Activated CD4-positive, alpha-beta T cell treated with anti-CD3 and anti-CD28 coated beads for 36 hours (primary cell): ENCODE results near the gene HIVEP3. TPM values are rescaled to one million over a fixed set of nuclear protein-coding genes. Genes with fewer than 3 reads are reported as not detected.
"Not testable (repeated sequence)": the region's sequence is repeated elsewhere in the genome, so short reads cannot be mapped to it uniquely, and the experiment has no call there.

Experiments used
- ATAC-seq: fragments of 200-7000 bp; cut with Tn5 transposase; one replicate; pipeline ENCODE4 v1.10.0; 2021; ENCODE audit warnings: mild to moderate bottlenecking, moderate library complexity
- CTCF ChIA-PET: fragments of 350-600 bp; sonication (Branson Sonifier 250); formaldehyde crosslinking; loops from one replicate; lab custom pipeline; 2021; ENCODE audit warnings: antibody characterized with exemption; lab: Charles Lee
- POLR2A ChIA-PET: fragments of 350-600 bp; sonication (Branson Sonifier 250); formaldehyde crosslinking; loops from one replicate; lab custom pipeline; 2021; ENCODE audit warnings: antibody characterized with exemption, inconsistent platforms; lab: Charles Lee
- DNase-seq: peaks from one replicate; pipeline ENCODE4 v3.0.0-alpha.2; 2020
- H3K27ac Mint-ChIP-seq: one replicate; pipeline ENCODE4 v1.8.0; 2021; ENCODE audit warnings: mixed read lengths
- H3K27me3 Mint-ChIP-seq: one replicate; pipeline ENCODE4 v1.8.0; 2021; ENCODE audit warnings: mixed read lengths
- H3K36me3 Mint-ChIP-seq: one replicate; pipeline ENCODE4 v1.8.0; 2021; ENCODE audit warnings: low read depth, mixed read lengths
- H3K4me1 Mint-ChIP-seq: one replicate; pipeline ENCODE4 v1.8.0; 2021; ENCODE audit warnings: mixed read lengths
- H3K4me3 Mint-ChIP-seq: one replicate; pipeline ENCODE4 v1.8.0; 2021; ENCODE audit warnings: mild to moderate bottlenecking, moderate library complexity, mixed read lengths
- H3K9me3 Mint-ChIP-seq: one replicate; pipeline ENCODE4 v1.8.0; 2021; ENCODE audit warnings: low read depth, mixed read lengths
- intact Hi-C, 2 experiments: fragments of 100-400 bp; cut with DNase I in 1 of 2; cut with micrococcal nuclease in 1 of 2; formaldehyde crosslinking; loops; one replicate each; pipeline versions ENCODE4 v1.14.2 to v1.15.1; 2022 to 2024; cut with DNase I, micrococcal nuclease
- total RNA-seq, 2 experiments: library from RNA; stranded (reverse); gene quantifications; one replicate each; pipeline ENCODE4 v1.2.3, GENCODE V29; 2021

Gene HIVEP3
- 10 to 100 TPM; 29.4 to 39.6 TPM for total RNA-seq

DNA sequence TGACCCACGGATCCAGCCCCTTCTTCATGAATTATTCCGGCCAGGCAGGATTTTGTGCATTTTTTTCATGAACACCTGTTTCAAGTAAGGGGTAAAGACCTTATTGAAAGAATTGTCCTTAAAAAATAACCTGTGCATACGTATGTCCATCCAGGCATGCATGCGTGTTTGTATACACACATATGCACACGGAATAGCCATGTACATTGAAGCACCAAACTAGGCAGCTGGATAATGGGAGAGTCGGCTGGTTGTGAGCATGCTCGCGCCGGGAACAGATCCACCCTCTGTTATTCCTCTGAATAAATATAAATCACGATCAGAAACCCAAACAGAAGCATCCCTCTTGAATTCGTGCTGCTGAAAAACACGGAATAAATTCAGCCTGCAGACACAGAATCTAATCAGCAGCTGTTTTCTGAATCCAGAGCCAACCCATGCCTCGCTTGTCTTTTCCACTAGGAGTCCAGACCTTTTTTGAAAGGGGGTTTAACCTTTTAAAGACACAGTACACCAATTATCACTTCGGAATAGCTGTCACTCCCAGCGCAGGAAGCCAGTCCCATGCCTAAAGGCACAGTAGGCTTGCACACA, at the start of gene HIVEP3:
HIVEP3 (minus strand) TSS at position 473 of the 594 bp plus-strand sequence.
- DNase-seq, result no peak

DNA sequence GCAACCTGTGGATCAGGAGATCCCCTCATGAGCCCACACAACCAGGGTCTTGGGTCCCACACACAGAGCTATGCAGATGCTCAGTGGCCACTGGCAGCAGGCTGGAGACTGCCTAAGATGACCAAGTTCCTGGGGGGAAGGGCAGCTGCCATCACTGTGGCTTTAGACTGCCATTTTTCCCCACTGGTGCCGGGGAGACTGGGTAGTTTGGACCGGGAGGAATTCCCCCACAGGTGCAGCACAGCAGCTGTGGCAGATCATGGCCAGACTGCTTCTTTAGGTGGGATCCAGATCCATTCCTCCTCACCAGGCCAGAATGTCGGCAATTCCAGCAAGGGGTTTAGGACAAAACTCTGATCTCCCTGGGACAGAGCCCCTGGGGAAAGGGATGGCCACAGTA, 45.7 kb upstream of the HIVEP3 start:
- H3K27me3 Mint-ChIP-seq, result no peaks in the 10 kb centered on the region
- H3K36me3 Mint-ChIP-seq, result peaks cover 4% of the 10 kb centered on the region
- no peak overlapping the region for H3K4me3 Mint-ChIP-seq
- no peak for DNase-seq
- H3K4me1 Mint-ChIP-seq, result no peaks in the 10 kb centered on the region
- H3K27ac Mint-ChIP-seq, result no peak overlapping the region
- CTCF ChIA-PET, result interaction anchor here (0.6 kb wide), 1 partner anchor 100 kb away, joined by 3 read pairs; no protein-coding TSS in a partner anchor
- H3K9me3 Mint-ChIP-seq, result peaks cover 5% of the 10 kb centered on the region
- POLR2A ChIA-PET, result no interaction called here
- ATAC-seq, result no peak
- intact Hi-C loops, result no loop called here

More for the DNA sequence above, at the start of gene HIVEP3:
- POLR2A ChIA-PET, result no interaction called here
- peak within 1 kb of the TSS; percentile 88 for H3K27ac Mint-ChIP-seq
- peaks cover 71% of the 10 kb centered on the region for H3K4me1 Mint-ChIP-seq
- intact Hi-C loops, result loop anchor here (2.0 to 5.0 kb wide), 4 partner anchors 30 to 281 kb away; no protein-coding TSS in a partner anchor
- H3K27me3 Mint-ChIP-seq, result no peaks in the 10 kb centered on the region
- H3K4me3 Mint-ChIP-seq, result peak within 1 kb of the TSS; percentile 72
- H3K36me3 Mint-ChIP-seq, result peaks cover 3% of the 10 kb centered on the region
- H3K9me3 Mint-ChIP-seq, result peaks cover 7% of the 10 kb centered on the region
- CTCF ChIA-PET, result interaction anchor here (1.2 to 2.6 kb wide), 2 partner anchors 26 to 403 kb away, joined by 4 to 11 read pairs; no protein-coding TSS in a partner anchor
- ATAC-seq, result no peak

GRCh38 chr1:41963636-41964035, 44.9 kb upstream of the HIVEP3 start:
- Mint-ChIP-seq H3K36me3 (peaks cover 4% of the 10 kb centered on the region), H3K4me3 (no peak overlapping the region), H3K9me3 (peaks cover 5% of the 10 kb centered on the region), H3K4me1 (no peaks in the 10 kb centered on the region), H3K27me3 (no peaks in the 10 kb centered on the region), H3K27ac (no peak overlapping the region)
- intact Hi-C loops, result no loop called here
- ChIA-PET CTCF (no interaction called here), POLR2A (no interaction called here)
- ATAC-seq, result no peak
- no peak for DNase-seq

GRCh38 chr1:41958015-41958673, 39.4 kb upstream of the HIVEP3 start:
- no peaks in the 10 kb centered on the region for H3K9me3 Mint-ChIP-seq
- peaks cover 12% of the 10 kb centered on the region for H3K4me1 Mint-ChIP-seq
- CTCF ChIA-PET, result no interaction called here
- intact Hi-C loops, result no loop called here
- no peaks in the 10 kb centered on the region for H3K36me3 Mint-ChIP-seq
- no peaks in the 10 kb centered on the region for H3K27me3 Mint-ChIP-seq
- H3K4me3 Mint-ChIP-seq, result no peak overlapping the region
- H3K27ac Mint-ChIP-seq, result no peak overlapping the region
- POLR2A ChIA-PET, result no interaction called here
- DNase-seq (no peak), ATAC-seq (no peak)

DNA sequence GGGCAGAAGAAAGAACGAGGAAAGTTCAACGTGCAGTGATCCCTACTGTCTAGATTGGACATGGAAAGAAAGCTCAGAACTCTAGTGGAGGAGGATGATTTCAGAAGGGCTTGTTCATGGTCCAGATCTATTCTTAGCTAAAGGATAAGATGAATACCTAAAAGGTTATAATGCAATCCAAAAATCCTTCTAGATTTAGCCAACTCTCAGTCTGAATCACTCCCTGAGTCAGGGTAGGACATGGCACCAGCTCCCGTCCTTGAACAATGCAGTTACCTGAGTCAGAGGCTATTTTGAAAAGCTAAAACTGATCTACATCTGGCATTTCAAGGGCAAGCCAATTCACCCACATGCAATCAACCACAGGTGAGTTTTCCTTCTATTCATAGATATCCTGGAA, 38.8 kb upstream of the HIVEP3 start:
- Mint-ChIP-seq H3K27ac (no peak overlapping the region), H3K9me3 (no peaks in the 10 kb centered on the region), H3K4me1 (peaks cover 12% of the 10 kb centered on the region), H3K4me3 (no peak overlapping the region), H3K36me3 (no peaks in the 10 kb centered on the region), H3K27me3 (no peaks in the 10 kb centered on the region)
- POLR2A ChIA-PET, result no interaction called here
- DNase-seq (no peak), ATAC-seq (no peak)
- CTCF ChIA-PET, result no interaction called here
- intact Hi-C loops, result no loop called here

- Mint-ChIP-seq H3K4me1 (peaks cover 28% of the 10 kb centered on the region), H3K27me3 (no peaks in the 10 kb centered on the region), H3K4me3 (no peak overlapping the region), H3K27ac (peak overlapping the region; percentile 47), H3K9me3 (peaks cover 13% of the 10 kb centered on the region), H3K36me3 (peaks cover 16% of the 10 kb centered on the region)
- ChIA-PET CTCF (interaction anchor here (0.6 kb wide), 1 partner anchor 145 kb away, joined by 3 read pairs; no protein-coding TSS in a partner anchor), POLR2A (no interaction called here)
- intact Hi-C loops, result no loop called here
- peak; percentile 21 for DNase-seq
- peak; percentile 74 for ATAC-seq
Observed at GRCh38 chr1:41955461-41956159, 36.9 kb upstream of the HIVEP3 start.

- ChIA-PET CTCF (interaction anchor here (0.6 to 0.7 kb wide), 2 partner anchors 95 to 192 kb away, joined by 3 to 6 read pairs; no protein-coding TSS in a partner anchor), POLR2A (no interaction called here)
- no peak overlapping the region for H3K4me3 Mint-ChIP-seq
Observed at GRCh38 chr1:41954533-41954944, 35.8 kb upstream of the HIVEP3 start.

GRCh38 chr1:41953291-41953690, 34.6 kb upstream of the HIVEP3 start:
- DNase-seq (no peak), ATAC-seq (no peak)
- Mint-ChIP-seq H3K27me3 (no peaks in the 10 kb centered on the region), H3K27ac (no peak overlapping the region), H3K9me3 (peaks cover 28% of the 10 kb centered on the region), H3K4me1 (peaks cover 36% of the 10 kb centered on the region), H3K36me3 (peaks cover 25% of the 10 kb centered on the region), H3K4me3 (no peak overlapping the region)
- CTCF ChIA-PET, result interaction anchor here (0.6 kb wide), 1 partner anchor 14 kb away, joined by 4 read pairs; no protein-coding TSS in a partner anchor
- intact Hi-C loops, result no loop called here
- POLR2A ChIA-PET, result no interaction called here

More at GRCh38 chr1:41954533-41954944, 35.8 kb upstream of the HIVEP3 start:
- no peak for DNase-seq
- no peak overlapping the region for H3K27ac Mint-ChIP-seq
- no peak for ATAC-seq
- H3K36me3 Mint-ChIP-seq, result peaks cover 24% of the 10 kb centered on the region
- H3K9me3 Mint-ChIP-seq, result peaks cover 20% of the 10 kb centered on the region
- intact Hi-C loops, result no loop called here
- H3K4me1 Mint-ChIP-seq, result peaks cover 36% of the 10 kb centered on the region
- no peaks in the 10 kb centered on the region for H3K27me3 Mint-ChIP-seq

DNA sequence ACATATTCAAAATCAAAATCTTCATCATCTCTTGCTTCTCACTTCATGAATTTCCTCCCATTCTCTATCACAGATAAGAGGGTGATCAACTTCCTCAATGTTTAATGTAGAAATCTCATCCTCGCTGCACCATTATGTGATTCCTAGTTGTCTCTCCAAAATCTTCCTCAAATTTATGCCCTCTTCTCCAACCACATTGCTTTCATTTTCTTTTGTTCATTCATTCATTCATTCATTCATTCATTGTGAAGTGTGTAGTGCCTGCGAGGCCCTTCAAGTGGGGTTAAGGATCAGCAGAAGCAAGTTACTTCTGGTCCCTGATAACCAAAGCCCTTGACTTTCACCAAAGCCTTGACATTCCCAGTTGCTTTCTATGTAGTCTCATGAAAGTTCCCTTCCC, 33.5 kb upstream of the HIVEP3 start:
- POLR2A ChIA-PET, result no interaction called here
- peaks cover 36% of the 10 kb centered on the region for H3K4me1 Mint-ChIP-seq
- CTCF ChIA-PET, result no interaction called here
- H3K36me3 Mint-ChIP-seq, result peaks cover 26% of the 10 kb centered on the region
- no peak for DNase-seq
- ATAC-seq, result no peak
- no peak overlapping the region for H3K27ac Mint-ChIP-seq
- peaks cover 29% of the 10 kb centered on the region for H3K9me3 Mint-ChIP-seq
- H3K27me3 Mint-ChIP-seq, result no peaks in the 10 kb centered on the region
- intact Hi-C loops, result no loop called here
- no peak overlapping the region for H3K4me3 Mint-ChIP-seq

- DNase-seq, result peak; percentile 53
- peak overlapping the region; percentile 73 for H3K27ac Mint-ChIP-seq
- H3K9me3 Mint-ChIP-seq, result peaks cover 29% of the 10 kb centered on the region
- H3K36me3 Mint-ChIP-seq, result peaks cover 26% of the 10 kb centered on the region
- CTCF ChIA-PET, result interaction anchor here (1.1 kb wide), 1 partner anchor 32 kb away, joined by 4 read pairs; no protein-coding TSS in a partner anchor
- peak; percentile 50 for ATAC-seq
- POLR2A ChIA-PET, H3K4me3 Mint-ChIP-seq, H3K27me3 Mint-ChIP-seq: not testable (repeated sequence)
- peaks cover 36% of the 10 kb centered on the region for H3K4me1 Mint-ChIP-seq
- intact Hi-C loops, result loop anchor here in 1 of 2 experiments (2.0 kb wide), 1 partner anchor 31 kb away; no protein-coding TSS in a partner anchor
Observed at GRCh38 chr1:41951492-41951891, 32.8 kb upstream of the HIVEP3 start.

- CTCF ChIA-PET, result interaction anchor here (0.6 to 1.1 kb wide), 4 partner anchors 31 to 697 kb away, joined by 3 to 4 read pairs (median 4); no protein-coding TSS in a partner anchor
- H3K9me3 Mint-ChIP-seq, result peaks cover 29% of the 10 kb centered on the region
- peaks cover 34% of the 10 kb centered on the region for H3K4me1 Mint-ChIP-seq
- peaks cover 26% of the 10 kb centered on the region for H3K36me3 Mint-ChIP-seq
- POLR2A ChIA-PET, result interaction anchor here (0.5 to 0.7 kb wide), 3 partner anchors 25 to 230 kb away, joined by 3 read pairs; no protein-coding TSS in a partner anchor
- ATAC-seq, result peak; percentile 79
- H3K4me3 Mint-ChIP-seq, result no peak overlapping the region
- H3K27ac Mint-ChIP-seq, result peak overlapping the region; percentile 73
- DNase-seq, result peak; percentile 35
- H3K27me3 Mint-ChIP-seq, result no peaks in the 10 kb centered on the region
- intact Hi-C loops, result loop anchor here in 1 of 2 experiments (2.0 kb wide), 1 partner anchor 30 kb away; no protein-coding TSS in a partner anchor
Observed at GRCh38 chr1:41950820-41951219, 32.1 kb upstream of the HIVEP3 start.
